IMR-90 (cell line): ENCODE results near the gene VDR. TPM values are rescaled to one million over a fixed set of nuclear protein-coding genes. Genes with fewer than 3 reads are reported as not detected.

ENCODE experiments used
- ATAC-seq: fragments of 200-7000 bp; cut with Tn5 transposase; 2 replicates; pipeline ENCODE4 v1.9.1; 2020; ENCODE audit warnings: low read depth, mild to moderate bottlenecking, moderate library complexity
- BruUV-seq: library from RNA; stranded (reverse); fragments of 400-500 nt; replicated peaks from 2 replicates; lab custom pipeline; 2021; lab: Mats Ljungman, UMichigan
- CTCF ChIA-PET: fragments of 300-600 bp; formaldehyde crosslinking; extraction: SDS; loops from one replicate; lab custom pipeline; 2021; ENCODE audit warnings: antibody characterized with exemption; lab: Yijun Ruan, JAX
- POLR2A ChIA-PET: fragments of 300-600 bp; sonication (Branson Sonifier 250); formaldehyde crosslinking; loops from one replicate; lab custom pipeline; 2022; ENCODE audit warnings: antibody characterized with exemption; ENCODE audit not compliant: unreplicated experiment; lab: Charles Lee
- DNase-seq: peaks from one replicate; pipeline ENCODE4 v3.0.0; 2013
- H2AFZ ChIP-seq: replicated peaks from 2 replicates; pipeline ENCODE3; 2013; ENCODE audit warnings: low read length, mild to moderate bottlenecking; ENCODE audit not compliant: poor library complexity
- H2AK5ac ChIP-seq: 2 replicates; pipeline ENCODE4 v1.6.1; 2013; ENCODE audit warnings: low read depth, low read length, inconsistent platforms
- H2AK9ac ChIP-seq: replicated peaks from 2 replicates; pipeline ENCODE3; 2013; ENCODE audit warnings: mild to moderate bottlenecking, low read depth, low read length, moderate library complexity; ENCODE audit not compliant: poor library complexity
- H2BK120ac ChIP-seq: 2 replicates; pipeline ENCODE4 v1.6.1; 2013; ENCODE audit warnings: low read depth, low read length, inconsistent platforms
- H2BK15ac ChIP-seq: 3 replicates; pipeline ENCODE4 v1.6.1; 2013; ENCODE audit warnings: low read depth, low read length, inconsistent platforms
- H2BK20ac ChIP-seq: 2 replicates; pipeline ENCODE4 v1.6.1; 2013; ENCODE audit warnings: low read depth, mild to moderate bottlenecking, inconsistent platforms, low read length, moderate library complexity
- H2BK5ac ChIP-seq: 2 replicates; pipeline ENCODE4 v1.6.1; 2013; ENCODE audit warnings: mild to moderate bottlenecking, low read depth, low read length, inconsistent platforms; ENCODE audit not compliant: poor library complexity, severe bottlenecking
- H3K14ac ChIP-seq: replicated peaks from 2 replicates; pipeline ENCODE4 v1.6.1; 2013; ENCODE audit warnings: low read depth, low read length, inconsistent platforms
- H3K18ac ChIP-seq: 2 replicates; pipeline ENCODE4 v1.6.1; 2013; ENCODE audit warnings: low read depth, low read length, control low read depth
- H3K23ac ChIP-seq: 2 replicates; pipeline ENCODE4 v1.6.1; 2013; ENCODE audit warnings: low read depth, low read length, inconsistent platforms
- H3K27ac ChIP-seq: 2 replicates; pipeline ENCODE4 v1.5.1; 2013; ENCODE audit warnings: mild to moderate bottlenecking, control low read depth, low read length; ENCODE audit not compliant: insufficient read depth
- H3K27me3 ChIP-seq: 2 replicates; pipeline ENCODE4 v1.6.1; 2013; ENCODE audit warnings: low read length; ENCODE audit not compliant: control insufficient read depth, insufficient read depth
- H3K36me3 ChIP-seq: 2 replicates; pipeline ENCODE4 v1.6.1; 2013; ENCODE audit warnings: low read length, mixed read lengths; ENCODE audit not compliant: control insufficient read depth, insufficient read depth
- H3K4ac ChIP-seq: 2 replicates; pipeline ENCODE4 v1.6.1; 2013; ENCODE audit warnings: low read depth, low read length, inconsistent platforms
- H3K4me1 ChIP-seq: 2 replicates; pipeline ENCODE4 v1.6.1; 2013; ENCODE audit warnings: low read length, mixed read lengths; ENCODE audit not compliant: control insufficient read depth, insufficient read depth
- H3K4me2 ChIP-seq: 2 replicates; pipeline ENCODE4 v1.6.1; 2013; ENCODE audit warnings: low read depth, mild to moderate bottlenecking, control low read depth, low read length, moderate library complexity
- H3K4me3 ChIP-seq: 2 replicates; pipeline ENCODE4 v1.5.1; 2013; ENCODE audit warnings: low read depth, mild to moderate bottlenecking, control low read depth, low read length, moderate library complexity; ENCODE audit not compliant: insufficient read depth
- H3K56ac ChIP-seq: 2 replicates; pipeline ENCODE4 v1.6.1; 2013; ENCODE audit warnings: low read length, inconsistent platforms; ENCODE audit not compliant: insufficient read depth; ENCODE audit errors: extremely low read depth
- H3K79me1 ChIP-seq, 2 experiments: 2 replicates each; pipeline ENCODE4 v1.6.1; 2013; ENCODE audit warnings: low read length in 2 of 2, inconsistent platforms in 1 of 2, low read depth in 1 of 2
- H3K9ac ChIP-seq: 2 replicates; pipeline ENCODE4 v1.6.1; 2013; ENCODE audit warnings: low read depth, low read length, control low read depth
- H3K9me1 ChIP-seq: 2 replicates; pipeline ENCODE4 v1.6.1; 2013; ENCODE audit warnings: low read length, inconsistent platforms; ENCODE audit not compliant: insufficient read depth
- H3K9me3 ChIP-seq: 2 replicates; pipeline ENCODE4 v1.6.1; 2013; ENCODE audit warnings: low read length; ENCODE audit not compliant: control insufficient read depth, insufficient read depth
- H4K20me1 ChIP-seq: 2 replicates; pipeline ENCODE4 v1.6.1; 2013; ENCODE audit warnings: low read length, inconsistent platforms; ENCODE audit not compliant: insufficient read depth
- H4K5ac ChIP-seq: 2 replicates; pipeline ENCODE4 v1.6.1; 2013; ENCODE audit warnings: mild to moderate bottlenecking, low read depth, low read length, control low read depth
- H4K8ac ChIP-seq, 2 experiments: 2 replicates each; pipeline ENCODE4 v1.6.1; 2013; ENCODE audit warnings: low read depth in 2 of 2, low read length in 2 of 2, control low read depth in 1 of 2, inconsistent platforms in 1 of 2
- H4K91ac ChIP-seq: 2 replicates; pipeline ENCODE4 v1.6.1; 2013; ENCODE audit warnings: low read depth, low read length, inconsistent platforms; ENCODE audit not compliant: insufficient read depth
- MAFK ChIP-seq: IDR thresholded peaks from 2 replicates; pipeline ENCODE4 v1.6.1; 2012; ENCODE audit warnings: low read depth, low read length, improper control_type of control experiment
- NFE2L2 ChIP-seq: fragments of 150-350 bp; IDR thresholded peaks from 2 replicates; pipeline ENCODE4 v1.6.1; 2016; ENCODE audit warnings: low read depth, mild to moderate bottlenecking, low read length
- POLR2A ChIP-seq: IDR thresholded peaks from 2 replicates; pipeline ENCODE4 v1.6.1; 2012; ENCODE audit warnings: mild to moderate bottlenecking, low read depth, low read length
- RCOR1 ChIP-seq: IDR thresholded peaks from 2 replicates; pipeline ENCODE4 v1.6.1; 2012; ENCODE audit warnings: mild to moderate bottlenecking, low read length, improper control_type of control experiment; ENCODE audit not compliant: insufficient replicate concordance
- dilution Hi-C: fragments of 300-500 bp; cut with HindIII; formaldehyde crosslinking; loops from one replicate; pipeline ENCODE4 v1.14.3; 2018; ENCODE audit warnings: low sequenced_read_pairs; ENCODE audit not compliant: unreplicated experiment
- in situ Hi-C: fragments of 300-500 bp; cut with MboI; formaldehyde crosslinking; loops from 3 replicates; pipeline ENCODE4 v1.14.3; 2019; ENCODE audit warnings: low sequenced_read_pairs, inconsistent platforms, mixed read lengths
- intact Hi-C: fragments of 100-400 bp; cut with micrococcal nuclease; formaldehyde crosslinking; loops from 2 replicates; pipeline ENCODE4 v1.10.0; 2022
- polyA plus RNA-seq, 3 experiments: library from polyadenylated mRNA; depleted of rRNA; stranded (reverse); fragments of >200 nt; gene quantifications; 2 replicates each; pipeline ENCODE4 v1.2.3, GENCODE V29; 2012; ENCODE audit warnings: low replicate concordance in 1 of 3
- total RNA-seq: library from RNA; depleted of rRNA; stranded (reverse); fragments of >200 nt; gene quantifications from 2 replicates; pipeline ENCODE4 v1.2.3, GENCODE V29; 2012

The VDR gene
- total and polyA plus RNA-seq, 2 of the 4 experiments (the other 2 are of a cell fraction) = 5.4 to 8.5 TPM

- Histone ChIP-seq H3K4me3 (no peak overlapping the region), H2AK5ac (no peak overlapping the region)
- ATAC-seq = peak; percentile 21; the same call in 1 of the 2 replicates
These were observed 6.2 kb upstream of the VDR start for GRCh38 chr12:47910981-47911380.

More at GRCh38 chr12:47910981-47911380, 6.2 kb upstream of the VDR start:
- no peak overlapping the region for H3K9ac ChIP-seq
- no peak for DNase-seq
- H3K9me1 ChIP-seq = no peaks in the 10 kb centered on the region; the same call in 1 of the 2 replicates
- BruUV-seq = no TSS peak
- no peaks in the 10 kb centered on the region for H4K20me1 ChIP-seq
- no peak overlapping the region for H2BK120ac ChIP-seq
- H2BK15ac ChIP-seq = no peak overlapping the region
- H3K79me1 ChIP-seq = no peaks in the 10 kb centered on the region
- no peak overlapping the region for H3K23ac ChIP-seq
- in situ Hi-C loops (no loop called here), dilution Hi-C loops (no loop called here), intact Hi-C loops (no loop called here)
- peaks cover 5% of the 10 kb centered on the region; the same call in 1 of the 2 replicates for H3K4me1 ChIP-seq
- H2AK9ac ChIP-seq = no peak overlapping the region
- H4K91ac ChIP-seq = no peak overlapping the region
- CTCF ChIA-PET = interaction anchor here (0.6 to 1.0 kb wide), 2 partner anchors 38 to 143 kb away, joined by 3 to 7 read pairs; no protein-coding TSS in a partner anchor
- H3K18ac ChIP-seq = no peak overlapping the region
- no peak overlapping the region for H3K56ac ChIP-seq
- H3K36me3 ChIP-seq = no peaks in the 10 kb centered on the region
- no peak overlapping the region for H2AFZ ChIP-seq
- H4K5ac ChIP-seq = no peak overlapping the region
- H2BK5ac ChIP-seq = no peak overlapping the region
- H3K4me2 ChIP-seq = no peak overlapping the region
- no peak for TF ChIP-seq RCOR1
- no peak for TF ChIP-seq POLR2A
- TF ChIP-seq NFE2L2 = no peak
- no peak for TF ChIP-seq MAFK
- H4K8ac ChIP-seq = no peak overlapping the region
- no peak overlapping the region for H3K27ac ChIP-seq
- H3K27me3 ChIP-seq = peaks cover 21% of the 10 kb centered on the region
- H3K4ac ChIP-seq = no peak overlapping the region
- H3K14ac ChIP-seq = peak overlapping the region; percentile 42; the same call in 1 of the 2 replicates
- 0 out of 2 replicates have a peak overlapping the region, but pooled peaks have one; percentile 55 for H2BK20ac ChIP-seq
- H3K9me3 ChIP-seq = peaks cover 2% of the 10 kb centered on the region; the same call in 1 of the 2 replicates
- POLR2A ChIA-PET = no interaction called here
